Nephron (organoid): Measurements from ENCODE around the gene BTRC.
"Not testable (repeated sequence)": the region's sequence is repeated elsewhere in the genome, so short reads cannot be mapped to it uniquely, and the experiment has no call there.

Experiments
- H3K27ac Mint-ChIP-seq, 3 experiments: 2 replicates each; pipeline ENCODE4 v1.8.0; 2020; ENCODE audit warnings: mixed read lengths in 3 of 3, mild to moderate bottlenecking in 2 of 3, moderate library complexity in 1 of 3
- H3K27me3 Mint-ChIP-seq: 2 replicates; pipeline ENCODE4 v1.8.0; 2021; ENCODE audit warnings: low read depth, mild to moderate bottlenecking, moderate library complexity, mixed read lengths
- H3K36me3 Mint-ChIP-seq: 2 replicates; pipeline ENCODE4 v1.8.0; 2020; ENCODE audit warnings: low read depth, mixed read lengths
- H3K4me1 Mint-ChIP-seq: 2 replicates; pipeline ENCODE4 v1.8.0; 2020; ENCODE audit warnings: mixed read lengths
- H3K4me3 Mint-ChIP-seq, 3 experiments: 2 replicates each; pipeline ENCODE4 v1.8.0; 2020; ENCODE audit warnings: mild to moderate bottlenecking in 3 of 3, mixed read lengths in 3 of 3, moderate library complexity in 2 of 3
- H3K9me3 Mint-ChIP-seq: 2 replicates; pipeline ENCODE4 v1.8.0; 2020; ENCODE audit warnings: mixed read lengths
- TF ChIP-seq, protein P1 (sequence below), 3 experiments: fragments of 200-600 bp; sonication (generic); IDR thresholded peaks; one replicate each; pipeline ENCODE4 v1.5.0; 2021; ENCODE audit warnings: antibody characterized with exemption in 3 of 3; ENCODE audit not compliant: unreplicated experiment in 3 of 3

BTRC gene

DNA sequence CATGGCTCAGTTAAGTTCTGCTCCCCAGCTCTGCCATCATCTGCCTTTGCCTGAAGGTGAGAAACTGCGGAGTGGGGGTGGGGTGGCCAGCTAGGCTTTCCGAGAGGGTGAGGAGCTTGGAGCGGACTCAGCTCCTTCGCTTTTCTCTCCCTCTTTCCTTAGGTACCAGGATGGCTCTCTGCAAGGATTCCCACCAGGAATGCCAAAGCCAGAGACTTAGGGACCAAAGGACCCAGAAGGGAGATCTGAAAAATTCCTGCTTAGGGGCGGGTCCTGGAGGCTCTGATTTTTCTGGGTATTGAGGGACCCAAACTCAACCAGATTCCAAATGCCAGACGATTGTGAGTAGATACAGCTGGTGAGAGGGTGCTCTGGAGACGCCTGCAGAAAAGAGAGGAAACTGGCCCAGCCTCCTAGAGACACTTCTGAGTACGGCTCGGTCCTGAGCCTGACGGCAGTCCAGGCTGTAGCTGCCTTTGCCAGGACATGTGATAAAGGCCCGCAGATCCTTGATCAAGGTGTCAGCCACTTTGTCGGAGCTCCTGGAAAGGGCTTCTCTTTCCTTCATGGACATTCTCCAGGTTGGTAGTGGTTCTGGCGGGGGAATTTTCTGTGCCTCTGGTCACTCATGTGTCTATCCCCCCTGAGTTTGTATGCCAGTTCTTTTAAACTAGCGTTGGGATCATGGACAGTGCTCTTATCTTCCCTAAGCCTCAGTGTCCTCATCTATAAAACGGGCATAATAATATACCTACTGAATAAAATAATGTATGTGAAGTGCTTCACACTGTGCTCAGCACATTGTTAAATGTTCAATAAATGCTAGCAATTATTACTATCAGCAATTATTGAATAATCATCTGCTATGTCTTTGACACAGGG lies 42.5 kb upstream of the BTRC start:
- H3K36me3 Mint-ChIP-seq = peaks cover 4% of the 10 kb centered on the region
- H3K4me1 Mint-ChIP-seq = peaks cover 34% of the 10 kb centered on the region
- no peaks in the 10 kb centered on the region for H3K9me3 Mint-ChIP-seq
- H3K27ac Mint-ChIP-seq = peak overlapping the region; percentile 63 to 80 (median 77)
- peaks cover 27% of the 10 kb centered on the region for H3K27me3 Mint-ChIP-seq
- H3K4me3 Mint-ChIP-seq = peak overlapping the region; percentile 20 to 76 (median 64)
- TF ChIP-seq, protein P1, sequence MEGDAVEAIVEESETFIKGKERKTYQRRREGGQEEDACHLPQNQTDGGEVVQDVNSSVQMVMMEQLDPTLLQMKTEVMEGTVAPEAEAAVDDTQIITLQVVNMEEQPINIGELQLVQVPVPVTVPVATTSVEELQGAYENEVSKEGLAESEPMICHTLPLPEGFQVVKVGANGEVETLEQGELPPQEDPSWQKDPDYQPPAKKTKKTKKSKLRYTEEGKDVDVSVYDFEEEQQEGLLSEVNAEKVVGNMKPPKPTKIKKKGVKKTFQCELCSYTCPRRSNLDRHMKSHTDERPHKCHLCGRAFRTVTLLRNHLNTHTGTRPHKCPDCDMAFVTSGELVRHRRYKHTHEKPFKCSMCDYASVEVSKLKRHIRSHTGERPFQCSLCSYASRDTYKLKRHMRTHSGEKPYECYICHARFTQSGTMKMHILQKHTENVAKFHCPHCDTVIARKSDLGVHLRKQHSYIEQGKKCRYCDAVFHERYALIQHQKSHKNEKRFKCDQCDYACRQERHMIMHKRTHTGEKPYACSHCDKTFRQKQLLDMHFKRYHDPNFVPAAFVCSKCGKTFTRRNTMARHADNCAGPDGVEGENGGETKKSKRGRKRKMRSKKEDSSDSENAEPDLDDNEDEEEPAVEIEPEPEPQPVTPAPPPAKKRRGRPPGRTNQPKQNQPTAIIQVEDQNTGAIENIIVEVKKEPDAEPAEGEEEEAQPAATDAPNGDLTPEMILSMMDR (IDR thresholded peaks at IDR 0.05; ENCODE audit: unreplicated experiment in 3 of 3) = no peak

DNA sequence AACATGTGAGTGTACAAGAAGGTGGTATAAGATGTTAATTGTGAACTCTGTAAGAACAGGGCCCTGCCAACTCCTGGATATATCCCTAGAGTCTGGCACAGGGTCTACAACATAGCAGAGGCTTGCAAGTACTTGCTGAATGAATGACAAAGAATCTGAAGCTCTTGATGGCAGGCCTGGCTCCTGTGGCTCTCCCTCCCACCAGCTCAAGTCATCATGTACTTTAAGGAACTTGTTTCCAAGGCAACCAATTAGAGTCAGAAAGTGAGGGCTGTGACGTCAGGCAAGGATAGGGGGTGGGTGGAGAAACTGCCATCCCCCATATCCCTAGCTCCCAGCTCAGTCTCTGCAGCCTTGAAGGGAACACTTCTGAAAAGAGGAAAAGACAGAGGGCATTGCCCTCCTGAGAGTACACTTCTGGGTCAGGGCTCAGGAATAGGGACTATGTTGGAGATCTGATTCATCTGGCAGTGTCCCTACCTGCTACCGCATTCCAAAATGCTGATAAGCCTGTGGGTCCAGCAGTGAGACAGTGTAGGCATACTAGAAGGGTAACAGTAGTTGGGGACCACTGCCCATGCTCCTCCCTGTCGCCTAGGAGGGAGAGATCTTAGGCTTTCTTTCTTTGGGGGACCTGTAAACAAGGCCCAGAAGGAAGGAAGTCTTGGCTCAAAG lies 34.6 kb upstream of the BTRC start:
- Mint-ChIP-seq H3K36me3 (no peaks in the 10 kb centered on the region), H3K4me3 (no peak overlapping the region), H3K27ac (no peak overlapping the region), H3K27me3 (peaks cover 30% of the 10 kb centered on the region), H3K4me1 (peaks cover 32% of the 10 kb centered on the region), H3K9me3 (no peaks in the 10 kb centered on the region)
- TF ChIP-seq, protein P1 (IDR thresholded peaks at IDR 0.05; ENCODE audit: unreplicated experiment in 3 of 3) = no peak

DNA sequence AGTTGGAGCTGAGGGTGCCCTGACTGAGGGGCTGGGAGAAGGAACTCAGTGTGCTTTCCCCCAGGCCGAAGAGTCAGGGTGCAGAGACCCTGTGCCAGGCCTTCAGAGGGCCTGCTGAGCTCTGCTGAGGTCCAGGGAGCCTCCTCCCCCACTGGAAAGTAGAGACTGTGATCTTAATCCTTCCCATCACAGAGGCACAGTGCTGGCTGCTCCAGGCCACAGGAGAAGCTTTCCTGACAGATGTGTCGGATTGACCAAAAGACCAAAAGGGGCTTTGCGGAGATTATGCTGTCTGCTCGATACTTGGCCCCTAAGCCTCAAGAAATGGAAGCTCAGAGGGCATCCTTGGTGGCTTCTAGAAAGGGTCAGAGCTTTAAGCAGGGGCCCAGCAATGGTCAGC lies 32.9 kb upstream of the BTRC start:
- Mint-ChIP-seq H3K27me3 (peaks cover 35% of the 10 kb centered on the region), H3K9me3 (peaks cover 2% of the 10 kb centered on the region), H3K4me1 (peaks cover 32% of the 10 kb centered on the region), H3K4me3 (no peak overlapping the region), H3K36me3 (no peaks in the 10 kb centered on the region), H3K27ac (peak overlapping the region in 1 of 3 experiments; percentile 38)
- TF ChIP-seq, protein P1 (IDR thresholded peaks at IDR 0.05; ENCODE audit: unreplicated experiment in 3 of 3) = no peak

DNA sequence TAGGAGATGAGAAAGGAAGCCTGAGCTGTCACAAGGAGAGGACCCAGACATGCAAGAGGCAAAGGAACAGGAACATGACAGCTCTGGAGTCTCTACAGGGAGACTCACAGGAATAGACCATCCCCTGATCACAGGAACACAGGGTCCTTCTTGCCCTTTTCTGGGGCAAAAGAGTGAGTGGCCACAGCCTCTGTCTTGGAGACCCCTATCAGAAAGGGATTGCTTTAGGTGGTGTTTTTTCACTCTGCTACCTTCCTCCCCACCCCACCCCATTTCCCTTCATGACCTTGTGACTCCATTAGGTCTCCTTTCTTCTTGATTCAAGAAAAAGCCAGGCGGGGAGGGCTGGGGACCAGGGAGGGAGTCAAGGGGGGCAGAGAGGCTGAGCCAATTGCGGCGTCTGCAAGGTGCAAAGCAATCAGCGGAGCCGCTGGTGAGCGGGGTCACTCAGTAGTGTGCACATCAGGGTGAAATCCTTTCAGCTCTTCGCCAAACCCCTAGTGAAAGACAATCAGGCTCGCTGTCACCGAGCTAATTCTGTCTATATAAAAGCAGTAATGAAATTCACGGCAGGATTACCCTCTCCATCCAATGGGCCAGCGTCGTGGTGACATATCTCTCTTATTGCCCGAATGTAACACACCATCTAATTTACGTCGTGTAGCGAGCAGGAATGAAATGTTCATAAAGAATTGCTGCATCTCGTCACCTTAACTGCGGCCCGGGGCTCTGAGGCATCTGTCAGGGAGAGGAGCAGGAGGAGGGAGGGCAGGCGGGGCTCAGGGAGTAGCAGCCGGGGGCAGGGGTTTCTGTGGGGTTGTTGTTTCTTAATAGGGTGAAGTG lies 31.5 kb upstream of the BTRC start:
- Mint-ChIP-seq H3K36me3 (no peaks in the 10 kb centered on the region), H3K27me3 (peaks cover 36% of the 10 kb centered on the region), H3K9me3 (peaks cover 2% of the 10 kb centered on the region), H3K4me1 (peaks cover 32% of the 10 kb centered on the region), H3K27ac (no peak overlapping the region), H3K4me3 (peak overlapping the region in 1 of 3 experiments; percentile 3)
- TF ChIP-seq, protein P1 (IDR thresholded peaks at IDR 0.05; ENCODE audit: unreplicated experiment in 3 of 3) = no peak

DNA sequence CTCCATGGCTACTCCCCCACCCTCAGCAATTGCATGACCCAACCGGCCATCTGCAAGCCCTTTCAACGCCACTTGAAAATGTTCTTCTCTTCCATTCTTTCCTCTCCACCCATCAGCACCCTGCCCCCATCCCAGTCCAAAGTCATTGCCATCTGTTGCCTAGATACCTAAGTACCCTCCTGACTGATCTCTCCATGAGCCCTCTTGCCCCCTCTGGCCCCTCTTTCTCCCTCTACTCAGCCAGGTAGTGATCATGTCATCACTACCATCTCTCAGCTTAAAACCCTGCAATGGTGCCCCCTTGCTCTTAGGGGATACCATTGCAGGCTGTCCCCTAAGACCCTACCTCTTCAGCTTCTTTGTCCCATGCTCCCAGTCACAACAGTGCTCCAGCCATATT lies 30.5 kb upstream of the BTRC start:
- no peak overlapping the region for H3K27ac Mint-ChIP-seq
- peaks cover 33% of the 10 kb centered on the region for H3K4me1 Mint-ChIP-seq
- peaks cover 2% of the 10 kb centered on the region for H3K9me3 Mint-ChIP-seq
- peaks cover 36% of the 10 kb centered on the region for H3K27me3 Mint-ChIP-seq
- no peaks in the 10 kb centered on the region for H3K36me3 Mint-ChIP-seq
- TF ChIP-seq, protein P1 (IDR thresholded peaks at IDR 0.05; ENCODE audit: unreplicated experiment in 3 of 3) = no peak
- H3K4me3 Mint-ChIP-seq = no peak overlapping the region

DNA sequence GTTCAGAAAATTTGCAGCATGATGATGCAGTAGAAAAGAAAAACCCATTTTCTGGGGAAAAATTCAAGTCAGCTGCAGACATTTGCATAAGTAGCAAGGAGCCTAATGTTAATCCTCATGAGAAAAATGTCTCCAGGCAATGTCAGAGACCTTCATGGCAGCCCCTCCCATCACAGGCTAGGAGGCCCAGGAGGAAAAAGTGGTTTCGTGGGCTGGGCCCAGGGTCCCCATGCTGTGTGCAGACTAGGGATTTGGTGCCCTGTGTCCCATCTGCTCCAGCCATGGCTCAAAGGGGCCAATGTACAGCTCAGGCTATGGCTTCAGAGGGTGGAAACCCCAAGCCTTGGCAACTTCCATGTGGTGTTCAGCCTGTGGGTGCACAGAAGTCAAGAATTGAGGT lies 26.5 kb upstream of the BTRC start:
- Mint-ChIP-seq H3K4me1 (peaks cover 54% of the 10 kb centered on the region), H3K27me3 (peaks cover 24% of the 10 kb centered on the region)
- H3K4me3 Mint-ChIP-seq, H3K9me3 Mint-ChIP-seq, H3K27ac Mint-ChIP-seq, H3K36me3 Mint-ChIP-seq: not testable (repeated sequence)
